Tibial nerve (tissue), 4 donors: ENCODE measurements around the gene FAM13A. TPM values are rescaled to one million over a fixed set of nuclear protein-coding genes. Genes with fewer than 3 reads are reported as not detected.

Experiments used
- DNase-seq, 2 donors: peaks; one replicate each; pipeline ENCODE4 v3.0.0-alpha.2; 2019; ENCODE audit warnings: low spot score in 2 of 2
- H3K27ac ChIP-seq, 4 donors: fragments of 200-600 bp; sonication (generic) in 3 of 4; one replicate each; pipeline ENCODE4 v1.5.1; 2017 to 2019; ENCODE audit warnings: mild to moderate bottlenecking in 1 of 4
- H3K27me3 ChIP-seq, 2 donors: fragments of 200-600 bp; sonication (generic) in 1 of 2; one replicate each; pipeline versions ENCODE4 v1.5.1 to v1.6.0; 2017 to 2019
- H3K36me3 ChIP-seq, 3 donors: fragments of 200-600 bp; sonication (generic); one replicate each; pipeline ENCODE4 v1.5.1; 2018 to 2019
- H3K4me1 ChIP-seq, 4 donors: fragments of 200-600 bp; sonication (generic) in 3 of 4; one replicate each; pipeline ENCODE4 v1.5.1; 2017 to 2019
- H3K4me3 ChIP-seq, 4 donors: fragments of 200-600 bp; sonication (generic) in 3 of 4; one replicate each; pipeline ENCODE4 v1.5.1; 2017 to 2019; ENCODE audit warnings: mild to moderate bottlenecking in 1 of 4, moderate library complexity in 1 of 4
- H3K9me3 ChIP-seq, 4 donors: fragments of 200-600 bp; sonication (generic) in 3 of 4; one replicate each; pipeline ENCODE4 v1.5.1; 2017 to 2019
- EP300 ChIP-seq, 2 donors: sonication (generic); formaldehyde crosslinking; IDR thresholded peaks; one replicate each; pipeline ENCODE4 v1.6.1; 2017; ENCODE audit warnings: antibody characterized with exemption in 2 of 2, mild to moderate bottlenecking in 1 of 2
- POLR2A ChIP-seq, 2 donors: fragments of 450-650 bp; IDR thresholded peaks; one replicate each; pipeline ENCODE4 v1.6.1; 2017; ENCODE audit warnings: antibody characterized with exemption in 2 of 2, mild to moderate bottlenecking in 2 of 2, moderate library complexity in 2 of 2
- WGBS, 2 donors: methylation state at CpG; one replicate each; pipeline ENCODE4 v1.1.5; 2018; 5-methylcytosine and 5-hydroxymethylcytosine counted together
- total RNA-seq, 4 donors: library from RNA; depleted of rRNA; stranded (reverse); fragments of >200 nt; gene quantifications; one replicate each; pipeline ENCODE4 v1.1.0, GENCODE V29; 2016
- TF ChIP-seq, protein P1 (sequence below), 5 experiments: fragments of 200-600 bp in 3 of 5; fragments of 450-650 bp in 2 of 5; sonication (generic) in 3 of 5; IDR thresholded peaks; one replicate each; pipeline ENCODE4 v1.5.1; 2016 to 2019; ENCODE audit warnings: antibody characterized with exemption in 5 of 5, mild to moderate bottlenecking in 3 of 5, moderate library complexity in 2 of 5

FAM13A gene
- total RNA-seq, 4 donors from 2014 or later: 48.8 to 77.6 (median 58.8) TPM

DNA sequence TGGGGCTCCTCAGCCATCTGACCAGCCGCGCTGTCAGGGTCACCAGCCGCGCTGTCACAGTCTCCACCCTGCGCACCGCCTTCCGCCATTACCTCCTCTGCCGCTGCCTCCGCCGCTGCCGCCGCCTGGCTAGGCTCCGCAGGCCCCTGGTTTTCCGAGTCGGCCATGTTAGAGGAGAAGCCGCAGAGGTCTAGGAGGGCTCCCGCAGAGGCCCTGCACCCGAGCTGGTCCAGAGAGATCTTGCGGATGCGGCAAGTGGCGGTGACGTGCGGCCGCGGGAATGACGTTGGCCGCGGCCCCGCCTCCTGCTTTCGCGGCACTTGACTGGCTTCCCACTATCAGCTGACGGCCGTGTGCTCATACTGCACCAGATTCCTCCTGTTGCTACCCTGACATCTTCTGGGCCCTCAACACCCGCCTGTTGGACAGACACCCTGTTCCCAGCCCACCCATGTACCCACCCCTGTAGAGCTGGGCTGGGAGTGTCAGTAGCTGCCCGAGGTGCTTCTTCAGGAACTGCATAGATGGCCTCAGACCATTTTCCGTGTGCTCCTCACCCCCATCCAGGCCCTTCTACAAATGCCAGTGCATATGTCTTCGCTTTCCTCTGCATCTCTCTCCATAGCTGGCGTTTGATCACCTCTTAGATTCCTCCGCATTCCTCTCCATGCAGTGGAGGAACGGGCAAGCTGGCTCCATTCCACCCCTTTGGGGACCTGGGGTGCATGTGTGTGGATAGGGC, 359.2 kb downstream of the FAM13A start, which contains the start of gene NAP1L5:
TSS of gene NAP1L5 (minus strand) at position 242 of the 742 bp plus-strand sequence. CDS start at position 167, 75 bp downstream.
- 43 to 74% methylated on average over 39 to 40 of the region's 40 CpGs for WGBS, 2 donors
- peak; percentile 53 to 55 for DNase-seq

DNA sequence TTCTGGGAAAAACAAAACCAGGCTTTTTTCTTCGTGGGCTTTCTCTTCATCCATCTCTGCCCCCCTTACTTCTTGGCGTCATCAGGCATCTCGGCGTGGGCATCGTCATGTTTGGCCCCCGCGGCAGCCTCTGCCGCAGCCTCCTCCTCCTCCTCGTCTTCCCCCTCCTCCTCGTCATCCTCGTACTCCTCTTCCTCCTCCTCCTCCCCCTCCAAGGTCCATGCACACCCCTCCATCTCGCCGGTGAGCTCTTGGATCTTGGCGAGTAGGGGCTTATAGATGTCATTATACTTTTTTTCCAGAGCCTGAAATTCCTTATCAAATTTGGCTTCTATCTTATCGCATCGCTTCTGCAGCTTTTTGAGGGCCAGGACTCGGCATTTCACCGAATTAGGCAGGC, 359.8 kb downstream of the FAM13A start:
- peak overlapping the region; percentile 48 to 75 (median 55) for H3K4me3 ChIP-seq
- WGBS, 2 donors: 43 to 55% methylated on average over 18 of the region's 18 CpGs
- H3K27me3 ChIP-seq: no peaks in the 10 kb centered on the region
- peaks cover 0 to 12% (median 0%) of the 10 kb centered on the region in 3 donors for H3K36me3 ChIP-seq
- peak in 1 of 2 donors; percentile 17 for DNase-seq
- H3K27ac ChIP-seq: peak overlapping the region; percentile 78 to 91 (median 86)
- H3K4me1 ChIP-seq: no peaks in the 10 kb centered on the region
- TF ChIP-seq, protein P1, sequence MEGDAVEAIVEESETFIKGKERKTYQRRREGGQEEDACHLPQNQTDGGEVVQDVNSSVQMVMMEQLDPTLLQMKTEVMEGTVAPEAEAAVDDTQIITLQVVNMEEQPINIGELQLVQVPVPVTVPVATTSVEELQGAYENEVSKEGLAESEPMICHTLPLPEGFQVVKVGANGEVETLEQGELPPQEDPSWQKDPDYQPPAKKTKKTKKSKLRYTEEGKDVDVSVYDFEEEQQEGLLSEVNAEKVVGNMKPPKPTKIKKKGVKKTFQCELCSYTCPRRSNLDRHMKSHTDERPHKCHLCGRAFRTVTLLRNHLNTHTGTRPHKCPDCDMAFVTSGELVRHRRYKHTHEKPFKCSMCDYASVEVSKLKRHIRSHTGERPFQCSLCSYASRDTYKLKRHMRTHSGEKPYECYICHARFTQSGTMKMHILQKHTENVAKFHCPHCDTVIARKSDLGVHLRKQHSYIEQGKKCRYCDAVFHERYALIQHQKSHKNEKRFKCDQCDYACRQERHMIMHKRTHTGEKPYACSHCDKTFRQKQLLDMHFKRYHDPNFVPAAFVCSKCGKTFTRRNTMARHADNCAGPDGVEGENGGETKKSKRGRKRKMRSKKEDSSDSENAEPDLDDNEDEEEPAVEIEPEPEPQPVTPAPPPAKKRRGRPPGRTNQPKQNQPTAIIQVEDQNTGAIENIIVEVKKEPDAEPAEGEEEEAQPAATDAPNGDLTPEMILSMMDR (IDR thresholded peaks at IDR 0.05): no peak
- TF ChIP-seq EP300 (IDR thresholded peaks at IDR 0.05): no peak
- no peak for TF ChIP-seq POLR2A (IDR thresholded peaks at IDR 0.05)
- no peaks in the 10 kb centered on the region for H3K9me3 ChIP-seq

More for the DNA sequence above, 359.2 kb downstream of the FAM13A start, which contains the start of gene NAP1L5:
- H3K27me3 ChIP-seq: no peaks in the 10 kb centered on the region
- H3K36me3 ChIP-seq: peaks cover 0 to 16% (median 0%) of the 10 kb centered on the region in 3 donors
- H3K4me3 ChIP-seq: peak within 1 kb of the TSS; percentile 48 to 75 (median 55)
- H3K9me3 ChIP-seq: no peaks in the 10 kb centered on the region
- H3K27ac ChIP-seq: peak within 1 kb of the TSS; percentile 78 to 91 (median 86)
- no peaks in the 10 kb centered on the region for H3K4me1 ChIP-seq
- peak; percentile 27 to 81 for TF ChIP-seq EP300 (IDR thresholded peaks at IDR 0.05)
- TF ChIP-seq POLR2A (IDR thresholded peaks at IDR 0.05): peak; percentile 28 to 63
- TF ChIP-seq, protein P1 (IDR thresholded peaks at IDR 0.05): no peak

DNA sequence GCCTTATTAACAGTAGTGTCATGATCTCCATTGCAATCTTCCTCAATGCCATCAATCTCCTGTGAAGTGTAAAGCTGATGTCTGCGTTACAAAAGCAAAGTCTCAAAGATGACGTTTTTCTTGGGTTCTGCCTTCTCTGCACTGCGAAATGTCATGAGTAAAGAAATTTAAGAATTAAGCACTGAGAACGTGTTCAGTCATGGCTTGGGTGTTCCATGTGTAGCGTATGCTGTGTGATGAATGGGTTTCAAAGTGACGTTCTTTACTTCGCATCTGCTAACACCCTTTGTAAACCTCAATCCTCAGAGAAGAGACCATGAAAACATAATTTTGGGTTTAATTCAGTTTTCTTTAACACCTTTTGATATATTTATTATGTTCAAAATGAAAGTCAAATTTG, 360.4 kb downstream of the FAM13A start:
- H3K27ac ChIP-seq: peak overlapping the region; percentile 78 to 91 (median 86)
- TF ChIP-seq EP300 (IDR thresholded peaks at IDR 0.05): no peak
- no peaks in the 10 kb centered on the region for H3K27me3 ChIP-seq
- H3K4me3 ChIP-seq: peak overlapping the region in 3 of 4 donors; percentile 48 to 75 (median 58)
- WGBS, 2 donors: 59 to 62% methylated on average over 7 of the region's 7 CpGs
- no peaks in the 10 kb centered on the region for H3K9me3 ChIP-seq
- no peaks in the 10 kb centered on the region for H3K4me1 ChIP-seq
- H3K36me3 ChIP-seq: peaks cover 0 to 12% (median 0%) of the 10 kb centered on the region in 3 donors
- DNase-seq: no peak

DNA sequence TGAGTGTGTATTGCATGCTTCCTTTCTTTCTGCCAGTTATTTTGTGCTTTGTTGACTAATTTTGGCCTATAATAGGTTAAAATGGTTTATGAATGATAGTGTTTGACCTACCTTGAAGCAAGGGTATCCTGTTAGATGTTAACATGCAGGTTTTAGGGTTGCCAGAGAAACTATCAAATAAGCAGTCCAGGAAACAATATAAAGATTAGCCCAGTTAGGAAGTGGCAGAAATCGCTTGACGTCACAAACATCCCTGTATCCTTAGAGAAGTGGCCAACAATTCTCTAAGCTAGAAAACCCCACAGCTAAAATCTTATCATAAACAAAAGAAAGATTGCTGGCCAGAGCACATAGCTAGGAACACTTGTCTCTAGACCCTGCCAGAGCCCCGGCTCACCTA, 363.2 kb downstream of the FAM13A start:
- WGBS, 2 donors: 82 to 87% methylated on average over 3 of the region's 3 CpGs
- peaks cover 0 to 4% (median 0%) of the 10 kb centered on the region in 4 donors for H3K4me1 ChIP-seq
- no peak overlapping the region for H3K27ac ChIP-seq
- DNase-seq: no peak
- no peak overlapping the region for H3K4me3 ChIP-seq
- no peaks in the 10 kb centered on the region for H3K27me3 ChIP-seq
- no peaks in the 10 kb centered on the region for H3K9me3 ChIP-seq
- peaks cover 0 to 39% (median 3%) of the 10 kb centered on the region in 3 donors for H3K36me3 ChIP-seq
- TF ChIP-seq, protein P1 (IDR thresholded peaks at IDR 0.05): no peak
- no peak for TF ChIP-seq EP300 (IDR thresholded peaks at IDR 0.05)
- TF ChIP-seq POLR2A (IDR thresholded peaks at IDR 0.05): no peak

DNA sequence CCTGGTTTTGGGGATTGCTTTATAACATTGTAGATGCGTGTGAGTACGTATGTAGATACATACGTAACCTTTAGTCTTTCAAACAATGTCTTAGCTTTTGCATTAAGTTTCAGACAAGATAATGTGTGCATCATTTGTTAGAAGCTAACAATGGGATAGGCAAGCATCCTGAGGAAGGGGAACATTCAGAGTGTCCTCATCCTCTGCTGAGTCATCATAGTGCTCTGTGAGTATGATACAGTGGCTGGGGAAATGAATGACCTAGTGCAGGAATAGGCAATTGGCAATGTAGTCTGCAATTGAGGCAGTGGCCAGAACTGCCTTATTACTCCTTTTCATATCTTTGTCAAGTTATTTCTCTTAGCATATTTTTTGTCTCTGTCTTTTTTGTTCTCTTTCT, 366.6 kb downstream of the FAM13A start:
- H3K4me1 ChIP-seq: peaks cover 0 to 4% (median 0%) of the 10 kb centered on the region in 4 donors
- peaks cover 0 to 57% (median 5%) of the 10 kb centered on the region in 3 donors for H3K36me3 ChIP-seq
- no peak for TF ChIP-seq EP300 (IDR thresholded peaks at IDR 0.05)
- no peak for TF ChIP-seq POLR2A (IDR thresholded peaks at IDR 0.05)
- TF ChIP-seq, protein P1 (IDR thresholded peaks at IDR 0.05): no peak
- no peak overlapping the region for H3K27ac ChIP-seq
- H3K4me3 ChIP-seq: no peak overlapping the region
- 89 to 98% methylated on average over 3 of the region's 3 CpGs for WGBS, 2 donors
- H3K27me3 ChIP-seq: no peaks in the 10 kb centered on the region
- no peak for DNase-seq
- H3K9me3 ChIP-seq: no peaks in the 10 kb centered on the region
